K562 (cell line): ENCODE measurements around the gene TTC27. TPM values are rescaled to one million over a fixed set of nuclear protein-coding genes. Genes with fewer than 3 reads are reported as not detected.
"Not testable (repeated sequence)": the region's sequence is repeated elsewhere in the genome, so short reads cannot be mapped to it uniquely, and the experiment has no call there.

Experiments
- ATAC-seq: fragments of 200-7000 bp; cut with Tn5 transposase; 3 replicates; pipeline ENCODE4 v1.9.1; 2020; ENCODE audit warnings: moderate library complexity
- BruUV-seq: library from RNA; stranded (reverse); fragments of 400-500 nt; replicated peaks from 2 replicates; lab custom pipeline; 2021; lab: Mats Ljungman, UMichigan
- CTCF ChIA-PET: fragments of 300-600 bp; formaldehyde crosslinking; extraction: SDS; loops from one replicate; lab custom pipeline; 2021; ENCODE audit warnings: low intra/inter-chr PET ratio; lab: Yijun Ruan, JAX
- POLR2A ChIA-PET: fragments of 300-600, 350-650 bp; sonication (Branson Sonifier 250); formaldehyde crosslinking; extraction: SDS; loops from one replicate; lab custom pipeline; 2021; ENCODE audit warnings: antibody characterized with exemption, inconsistent platforms; lab: Yijun Ruan, JAX
- DNase-seq, 4 experiments: peaks; one replicate each; pipeline versions ENCODE4 v3.0.0 to v3.0.0-alpha.2; 2011 to 2018; ENCODE audit warnings: low spot score in 3 of 4, mixed read lengths in 3 of 4; ENCODE audit errors: extremely low read depth in 1 of 4
- FAIRE-seq: peaks from 2 replicates; lab custom pipeline; 2011; peaks lifted over from hg19 to GRCh38; lab: Jason Lieb, UNC
- H2AFZ ChIP-seq: 2 replicates; pipeline ENCODE4 v1.6.0; 2011; ENCODE audit warnings: low read depth, low read length, control low read depth, inconsistent platforms
- H3K27ac ChIP-seq: fragments of 200-600 bp; 3 replicates; pipeline ENCODE4 v1.8.0; 2011; ENCODE audit warnings: low read depth, mild to moderate bottlenecking, control low read depth, inconsistent platforms, low read length, moderate library complexity, mixed read lengths; ENCODE audit errors: extremely low read depth
- H3K27me3 ChIP-seq, 2 experiments: fragments of 300-600 bp in 1 of 2; 2 replicates in 1 of 2; 3 replicates in 1 of 2; pipeline versions ENCODE4 v1.6.0 to v1.8.0; 2011; ENCODE audit warnings: inconsistent platforms in 2 of 2, low read length in 2 of 2, mild to moderate bottlenecking in 1 of 2, mixed read lengths in 1 of 2, moderate library complexity in 1 of 2; ENCODE audit not compliant: control insufficient read depth in 2 of 2, insufficient read depth in 2 of 2
- H3K36me3 ChIP-seq: fragments of 300-600 bp; 3 replicates; pipeline ENCODE4 v1.8.0; 2011; ENCODE audit warnings: mild to moderate bottlenecking, low read length, inconsistent platforms; ENCODE audit not compliant: control insufficient read depth, insufficient read depth
- H3K4me1 ChIP-seq, 2 experiments: fragments of 200-600 bp in 1 of 2; replicated peaks in 1 of 2; 2 replicates in 1 of 2; 3 replicates in 1 of 2; pipeline versions ENCODE4 v1.5.1 to v1.8.0; 2011; ENCODE audit warnings: inconsistent platforms in 2 of 2, low read length in 2 of 2, mild to moderate bottlenecking in 1 of 2, mixed read lengths in 1 of 2, moderate library complexity in 1 of 2; ENCODE audit not compliant: control insufficient read depth in 2 of 2, insufficient read depth in 2 of 2
- H3K4me2 ChIP-seq: 2 replicates; pipeline ENCODE4 v1.6.1; 2011; ENCODE audit warnings: low read length, control low read depth, inconsistent platforms, mixed read lengths; ENCODE audit not compliant: insufficient read depth
- H3K4me3 ChIP-seq: fragments of 200-600 bp; sonication (generic), shearing (Covaris generic); 2 replicates; pipeline ENCODE4 v1.5.1; 2016; ENCODE audit warnings: control low read depth, inconsistent platforms
- H3K79me2 ChIP-seq: fragments of 200-600 bp; 3 replicates; pipeline ENCODE4 v1.8.0; 2011; ENCODE audit warnings: low read length, inconsistent platforms; ENCODE audit not compliant: control insufficient read depth, insufficient read depth
- H3K9ac ChIP-seq, 2 experiments: 2 replicates each; pipeline versions ENCODE4 v1.6.0 to v1.6.1; 2011; ENCODE audit warnings: low read depth in 2 of 2, low read length in 2 of 2, control low read depth in 1 of 2, inconsistent platforms in 1 of 2, mild to moderate bottlenecking in 1 of 2, mixed read lengths in 1 of 2; ENCODE audit not compliant: insufficient read depth in 1 of 2
- H3K9me1 ChIP-seq: one replicate; pipeline ENCODE4 v1.6.0; 2011; ENCODE audit warnings: inconsistent platforms, mild to moderate bottlenecking, low read length, moderate library complexity; ENCODE audit not compliant: control insufficient read depth, insufficient read depth
- H3K9me3 ChIP-seq: replicated peaks from 2 replicates; pipeline ENCODE4 v1.5.1; 2011; ENCODE audit warnings: low read depth, low read length, inconsistent platforms; ENCODE audit not compliant: control insufficient read depth, insufficient read depth
- H4K20me1 ChIP-seq: replicated peaks from 2 replicates; pipeline ENCODE4 v1.6.1; 2011; ENCODE audit warnings: low read length, inconsistent platforms, mixed read lengths; ENCODE audit not compliant: control insufficient read depth, insufficient read depth
- CBX8 ChIP-seq: fragments of 200-600 bp; sonication (generic); IDR thresholded peaks from 2 replicates; pipeline ENCODE4 v1.6.1; 2012; ENCODE audit warnings: borderline replicate concordance, mixed run types, low read depth, mild to moderate bottlenecking, moderate library complexity, mixed read lengths, low read length, control low read depth, inconsistent platforms; ENCODE audit not compliant: poor library complexity, severe bottlenecking; ENCODE audit errors: extremely low read depth
- ESRRB ChIP-seq: fragments of 250-450 bp; sonication (Bioruptor Pico); IDR thresholded peaks from 2 replicates; pipeline ENCODE4 v1.5.0; 2020; ENCODE audit warnings: mild to moderate bottlenecking, moderate library complexity, borderline replicate concordance
- HIVEP1 ChIP-seq: fragments of 250-450 bp; sonication (Bioruptor Pico); IDR thresholded peaks from 2 replicates; pipeline ENCODE4 v1.4.0; 2020; ENCODE audit warnings: mild to moderate bottlenecking
- YBX1 ChIP-seq: fragments of 450-650 bp; IDR thresholded peaks from 2 replicates; pipeline ENCODE4 v1.7.1; 2016; ENCODE audit warnings: mild to moderate bottlenecking
- YY1 ChIP-seq, 3 experiments: IDR thresholded peaks; 2 replicates each; pipeline ENCODE4 v1.6.1; 2011; ENCODE audit warnings: low read length in 2 of 3, mild to moderate bottlenecking in 2 of 3, moderate library complexity in 2 of 3, borderline replicate concordance in 1 of 3, control low read depth in 1 of 3, low read depth in 1 of 3; ENCODE audit not compliant: insufficient read depth in 3 of 3, insufficient replicate concordance in 2 of 3, control insufficient read depth in 1 of 3, insufficient read length in 1 of 3; ENCODE audit errors: extremely low read depth in 1 of 3
- ZNF41 ChIP-seq: fragments of 250-450 bp; sonication (Bioruptor Pico); conservative IDR thresholded peaks from 2 replicates; pipeline ENCODE4 v1.4.0; 2020; ENCODE audit warnings: mild to moderate bottlenecking
- WGBS: fragments of 100-300 bp; shearing (Covaris generic); methylation state at CpG from one replicate; pipeline ENCODE4 v1.1.6; 2016; ENCODE audit warnings: low coverage, mixed read lengths; ENCODE audit not compliant: insufficient coverage; ENCODE audit errors: missing lambda C conversion rate; 5-methylcytosine and 5-hydroxymethylcytosine counted together
- in situ Hi-C: fragments of 300-500 bp; cut with MboI; formaldehyde crosslinking; loops from 4 replicates; pipeline ENCODE4 v1.15.0; 2018; ENCODE audit warnings: inconsistent platforms, mixed read lengths
- intact Hi-C: fragments of 100-400 bp; cut with micrococcal nuclease; formaldehyde crosslinking; loops from 2 replicates; pipeline ENCODE4 v1.14.2; 2022
- polyA plus RNA-seq, 8 experiments: library from polyadenylated mRNA; depleted of rRNA in 4 of 8; stranded (reverse) in 5 of 8; unstranded in 3 of 8; fragments of >200 nt; fragmentation: Nextera tagmentation in 2 of 8; fragmentation: Illumina TruSeq in 1 of 8; extraction: Ambion mirVana in 2 of 8; extraction: Trizol in 1 of 8; gene quantifications; 2 replicates each; pipeline versions ENCODE4 v1.2.1 to v1.2.3, GENCODE V29; 2011 to 2014; ENCODE audit warnings: inconsistent platforms in 1 of 8, missing spikeins in 1 of 8
- total RNA-seq, 7 experiments: library from RNA; depleted of rRNA in 6 of 7; stranded (reverse); fragments of >200 nt in 6 of 7; fragmentation: Illumina TruSeq in 2 of 7; extraction: Trizol in 2 of 7; gene quantifications; 2 replicates each; pipeline versions ENCODE4 v1.2.1 to v1.2.3, GENCODE V29; 2011 to 2021; ENCODE audit warnings: low replicate concordance in 1 of 7
- TF ChIP-seq, protein P1 (sequence below): fragments of 250-450 bp; sonication (Bioruptor Pico); IDR thresholded peaks from 2 replicates; pipeline ENCODE4 v1.4.0; 2020; ENCODE audit warnings: borderline replicate concordance
- TF ChIP-seq, protein P2 (sequence below): sonication (generic); formaldehyde crosslinking; IDR thresholded peaks from 2 replicates; pipeline ENCODE4 v1.8.1; 2023; ENCODE audit warnings: mild to moderate bottlenecking, missing genetic modification reagents

Gene TTC27
- total and polyA plus RNA-seq, 9 of the 15 experiments (the other 6 are each of a cell fraction or from before 2014, with no cell fraction given), result 44.3 to 93.4 (median 57.3) TPM

DNA sequence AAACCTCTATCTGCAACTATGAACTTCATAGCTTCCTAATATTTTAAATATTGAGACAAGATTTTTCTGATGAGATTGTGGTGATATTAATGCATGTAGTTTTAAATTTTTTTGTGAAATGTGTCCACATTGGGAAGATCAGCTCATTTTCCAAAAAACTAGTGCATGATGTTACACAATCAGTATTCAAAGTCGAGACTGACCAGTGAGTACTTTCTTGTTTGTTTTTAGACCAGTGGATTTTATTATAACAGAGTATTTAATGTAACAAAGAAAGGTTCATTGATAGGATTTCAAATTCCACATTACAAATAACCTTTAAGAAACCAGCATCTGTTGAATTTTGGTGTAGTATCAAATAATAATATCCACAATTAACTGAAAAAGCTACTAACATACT, 99.3 kb downstream of the TTC27 start (continued):
- TF ChIP-seq YY1 (IDR thresholded peaks at IDR 0.05; ENCODE audit: borderline replicate concordance in 1 of 3, control insufficient read depth in 1 of 3, extremely low read depth in 1 of 3, insufficient read depth in 3 of 3, insufficient read length in 1 of 3, insufficient replicate concordance in 2 of 3, low read depth in 1 of 3, low read length in 2 of 3) (no peak), YBX1 (no peak), ESRRB (CRISPR knock-in tag) (no peak), CBX8 (no peak), HIVEP1 (CRISPR knock-in tag) (no peak), ZNF41 (no peak)
- TF ChIP-seq, protein P1, sequence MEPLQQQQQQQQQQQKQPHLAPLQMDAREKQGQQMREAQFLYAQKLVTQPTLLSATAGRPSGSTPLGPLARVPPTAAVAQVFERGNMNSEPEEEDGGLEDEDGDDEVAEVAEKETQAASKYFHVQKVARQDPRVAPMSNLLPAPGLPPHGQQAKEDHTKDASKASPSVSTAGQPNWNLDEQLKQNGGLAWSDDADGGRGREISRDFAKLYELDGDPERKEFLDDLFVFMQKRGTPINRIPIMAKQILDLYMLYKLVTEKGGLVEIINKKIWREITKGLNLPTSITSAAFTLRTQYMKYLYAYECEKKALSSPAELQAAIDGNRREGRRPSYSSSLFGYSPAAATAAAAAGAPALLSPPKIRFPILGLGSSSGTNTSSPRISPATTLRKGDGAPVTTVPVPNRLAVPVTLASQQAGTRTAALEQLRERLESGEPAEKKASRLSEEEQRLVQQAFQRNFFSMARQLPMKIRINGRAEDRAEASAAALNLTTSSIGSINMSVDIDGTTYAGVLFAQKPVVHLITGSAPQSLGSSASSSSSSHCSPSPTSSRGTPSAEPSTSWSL (CRISPR knock-in tag), result no peak
- TF ChIP-seq, protein P2, sequence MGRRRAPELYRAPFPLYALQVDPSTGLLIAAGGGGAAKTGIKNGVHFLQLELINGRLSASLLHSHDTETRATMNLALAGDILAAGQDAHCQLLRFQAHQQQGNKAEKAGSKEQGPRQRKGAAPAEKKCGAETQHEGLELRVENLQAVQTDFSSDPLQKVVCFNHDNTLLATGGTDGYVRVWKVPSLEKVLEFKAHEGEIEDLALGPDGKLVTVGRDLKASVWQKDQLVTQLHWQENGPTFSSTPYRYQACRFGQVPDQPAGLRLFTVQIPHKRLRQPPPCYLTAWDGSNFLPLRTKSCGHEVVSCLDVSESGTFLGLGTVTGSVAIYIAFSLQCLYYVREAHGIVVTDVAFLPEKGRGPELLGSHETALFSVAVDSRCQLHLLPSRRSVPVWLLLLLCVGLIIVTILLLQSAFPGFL (CRISPR knock-in tag), result no peak

DNA sequence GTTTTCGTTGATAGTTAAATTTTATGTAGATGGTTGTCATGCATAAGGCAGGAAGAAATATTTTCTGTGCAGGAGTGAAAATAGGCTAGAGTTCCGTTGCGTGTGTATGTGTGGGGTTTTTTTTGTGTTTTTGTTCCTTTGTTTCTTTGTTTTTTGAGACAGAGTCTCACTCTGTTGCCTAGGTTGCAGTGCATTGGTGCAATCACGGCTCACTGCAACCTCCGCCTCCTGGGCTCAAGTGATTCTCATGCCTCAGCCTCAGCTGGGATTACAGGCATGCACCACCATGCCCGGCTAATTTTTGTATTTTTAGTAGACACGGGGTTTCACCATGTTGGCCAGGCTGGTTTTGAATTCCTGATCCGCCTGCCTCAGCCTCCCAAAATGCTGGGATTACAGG, 103.1 kb downstream of the TTC27 start:
- BruUV-seq, in situ Hi-C loops: not testable (repeated sequence)

More for the DNA sequence above, 103.1 kb downstream of the TTC27 start:
- H3K9ac ChIP-seq, H3K9me3 ChIP-seq, ATAC-seq, H4K20me1 ChIP-seq, DNase-seq, FAIRE-seq, H3K9me1 ChIP-seq, H3K27ac ChIP-seq, H2AFZ ChIP-seq, POLR2A ChIA-PET, H3K4me1 ChIP-seq, H3K79me2 ChIP-seq, H3K4me2 ChIP-seq, H3K4me3 ChIP-seq, H3K27me3 ChIP-seq, CTCF ChIA-PET, intact Hi-C loops, H3K36me3 ChIP-seq: not testable (repeated sequence)
- WGBS, result 93% methylated on average over 7 of the region's 8 CpGs
